Measurements from ENCODE around the gene CCDC112. TPM values are rescaled to one million over a fixed set of nuclear protein-coding genes. Genes with fewer than 3 reads are reported as not detected.

The CCDC112 gene
- total and polyA plus RNA-seq, 2 experiments from 2014 or later: 18.1 to 48.2 TPM

- H3K36me3 ChIP-seq (ENCODE audit: insufficient read depth): no peaks in the 10 kb centered on the region
- no peaks in the 10 kb centered on the region for H3F3A ChIP-seq (replicated peaks; ENCODE audit: low read depth)
- no peaks in the 10 kb centered on the region for H3K27me3 Mint-ChIP-seq (ENCODE audit: insufficient read depth, low read depth, poor library complexity)
- ATAC-seq (no peak), DNase-seq (ENCODE audit: low spot score) (no peak)
- no peaks in the 10 kb centered on the region for H4K20me1 ChIP-seq (replicated peaks; ENCODE audit: insufficient read depth)
- no peaks in the 10 kb centered on the region for H3K9me2 ChIP-seq (ENCODE audit: insufficient read depth)
- no peak overlapping the region for H3K4me2 ChIP-seq
- H3K4me1 Mint-ChIP-seq: peaks cover 12% of the 10 kb centered on the region
- no peaks in the 10 kb centered on the region for H3K36me3 Mint-ChIP-seq (ENCODE audit: low read depth)
- H3K9me3 Mint-ChIP-seq: no peaks in the 10 kb centered on the region
- TF ChIP-seq ZNF462 (CRISPR knock-in tag; IDR thresholded peaks at IDR 0.05) (no peak), EZH2 (IDR thresholded peaks at IDR 0.05; ENCODE audit: low read depth, unreplicated experiment) (no peak), ZNF114 (CRISPR knock-in tag; IDR thresholded peaks at IDR 0.05) (no peak), POLR2AphosphoS5 (IDR thresholded peaks at IDR 0.05; ENCODE audit: low read depth) (no peak), ETS1 (IDR thresholded peaks at IDR 0.05) (no peak)
- H3K27ac ChIP-seq (ENCODE audit: low read depth): no peak overlapping the region
- H3K4me3 Mint-ChIP-seq: no peak overlapping the region
- H3K27ac Mint-ChIP-seq: no peak overlapping the region
- H3K4me1 ChIP-seq (ENCODE audit: insufficient read depth): peaks cover 10% of the 10 kb centered on the region
- no peaks in the 10 kb centered on the region for H3K27me3 ChIP-seq (ENCODE audit: insufficient read depth)
- H2AFZ ChIP-seq: no peak overlapping the region
- H3K79me2 ChIP-seq (replicated peaks; ENCODE audit: insufficient read depth): no peaks in the 10 kb centered on the region
- H3K4me3 ChIP-seq: no peak overlapping the region
Observed at GRCh38 chr5:115317320-115317719, 20.9 kb upstream of the CCDC112 start.

- Histone ChIP-seq H3K79me2 (replicated peaks; ENCODE audit: insufficient read depth) (no peaks in the 10 kb centered on the region), H2AFZ (0 out of 2 replicates have a peak overlapping the region, but pooled peaks have one; percentile 19), H3K9me2 (ENCODE audit: insufficient read depth) (no peaks in the 10 kb centered on the region), H4K20me1 (replicated peaks; ENCODE audit: insufficient read depth) (no peaks in the 10 kb centered on the region), H3K27ac (ENCODE audit: low read depth) (no peak overlapping the region), H3K4me2 (no peak overlapping the region), H3K27me3 (ENCODE audit: insufficient read depth) (no peaks in the 10 kb centered on the region), H3K4me1 (ENCODE audit: insufficient read depth) (peaks cover 10% of the 10 kb centered on the region), H3K36me3 (ENCODE audit: insufficient read depth) (no peaks in the 10 kb centered on the region), H3K4me3 (no peak overlapping the region), H3F3A (replicated peaks; ENCODE audit: low read depth) (no peaks in the 10 kb centered on the region)
- TF ChIP-seq JUNB (IDR thresholded peaks at IDR 0.05; ENCODE audit: unreplicated experiment) (no peak), STAT1 (IDR thresholded peaks at IDR 0.05; ENCODE audit: unreplicated experiment) (no peak)
- no peak for DNase-seq (ENCODE audit: low spot score)
- H3K36me3 Mint-ChIP-seq (ENCODE audit: low read depth): no peaks in the 10 kb centered on the region
- H3K4me3 Mint-ChIP-seq: no peak overlapping the region
- ATAC-seq: no peak
- H3K27me3 Mint-ChIP-seq (ENCODE audit: insufficient read depth, low read depth, poor library complexity): no peaks in the 10 kb centered on the region
- H3K9me3 Mint-ChIP-seq: no peaks in the 10 kb centered on the region
- H3K4me1 Mint-ChIP-seq: peaks cover 12% of the 10 kb centered on the region
- H3K27ac Mint-ChIP-seq: no peak overlapping the region
Observed at GRCh38 chr5:115313632-115314031, 17.2 kb upstream of the CCDC112 start.

Data from GM23338 (cell line).